Vagina (tissue), 2 donors: Measurements from ENCODE around the gene KRTAP10-4.
"Not testable (repeated sequence)": the region's sequence is repeated elsewhere in the genome, so short reads cannot be mapped to it uniquely, and the experiment has no call there.

ENCODE experiments used
- CTCF ChIP-seq, 3 experiments: fragments of 450-650 bp in 2 of 3; fragments of 200-600 bp in 1 of 3; sonication (generic) in 1 of 3; IDR thresholded peaks; one replicate each; pipeline ENCODE4 v1.5.1; 2017 to 2019; ENCODE audit warnings: antibody characterized with exemption in 3 of 3, mild to moderate bottlenecking in 2 of 3, moderate library complexity in 2 of 3
- POLR2AphosphoS5 ChIP-seq, 2 donors: sonication (generic); formaldehyde crosslinking; IDR thresholded peaks; one replicate each; pipeline ENCODE4 v1.9.0; 2017; ENCODE audit warnings: antibody characterized with exemption in 2 of 2, mild to moderate bottlenecking in 2 of 2, low read depth in 1 of 2; ENCODE audit not compliant: insufficient read depth in 1 of 2

DNA sequence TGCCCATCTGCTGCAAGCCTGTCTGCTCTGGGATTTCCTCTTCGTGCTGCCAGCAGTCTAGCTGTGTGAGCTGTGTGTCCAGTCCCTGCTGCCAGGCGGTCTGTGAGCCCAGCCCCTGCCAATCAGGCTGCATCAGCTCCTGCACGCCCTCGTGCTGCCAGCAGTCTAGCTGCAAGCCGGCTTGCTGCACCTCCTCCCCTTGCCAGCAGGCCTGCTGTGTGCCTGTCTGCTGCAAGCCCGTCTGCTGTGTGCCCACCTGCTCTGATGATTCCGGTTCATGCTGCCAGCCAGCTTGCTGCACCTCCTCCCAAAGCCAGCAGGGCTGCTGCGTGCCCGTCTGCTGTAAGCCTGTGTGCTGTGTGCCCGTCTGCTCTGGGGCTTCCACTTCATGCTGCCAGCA lies 27.6 kb downstream of the KRTAP10-4 start:
- TF ChIP-seq POLR2AphosphoS5 (IDR thresholded peaks at IDR 0.05; ENCODE audit: insufficient read depth in 1 of 2, low read depth in 1 of 2); CTCF (IDR thresholded peaks at IDR 0.05): not testable (repeated sequence)
